ENCODE data around the gene STK11. TPM values are rescaled to one million over a fixed set of nuclear protein-coding genes. Genes with fewer than 3 reads are reported as not detected.

STK11 gene
- total RNA-seq, 3 donors from 2014 or later (not counting 1 experiment from before 2014, with no cell fraction given): 51.5 to 61.1 (median 54.0) TPM

DNA sequence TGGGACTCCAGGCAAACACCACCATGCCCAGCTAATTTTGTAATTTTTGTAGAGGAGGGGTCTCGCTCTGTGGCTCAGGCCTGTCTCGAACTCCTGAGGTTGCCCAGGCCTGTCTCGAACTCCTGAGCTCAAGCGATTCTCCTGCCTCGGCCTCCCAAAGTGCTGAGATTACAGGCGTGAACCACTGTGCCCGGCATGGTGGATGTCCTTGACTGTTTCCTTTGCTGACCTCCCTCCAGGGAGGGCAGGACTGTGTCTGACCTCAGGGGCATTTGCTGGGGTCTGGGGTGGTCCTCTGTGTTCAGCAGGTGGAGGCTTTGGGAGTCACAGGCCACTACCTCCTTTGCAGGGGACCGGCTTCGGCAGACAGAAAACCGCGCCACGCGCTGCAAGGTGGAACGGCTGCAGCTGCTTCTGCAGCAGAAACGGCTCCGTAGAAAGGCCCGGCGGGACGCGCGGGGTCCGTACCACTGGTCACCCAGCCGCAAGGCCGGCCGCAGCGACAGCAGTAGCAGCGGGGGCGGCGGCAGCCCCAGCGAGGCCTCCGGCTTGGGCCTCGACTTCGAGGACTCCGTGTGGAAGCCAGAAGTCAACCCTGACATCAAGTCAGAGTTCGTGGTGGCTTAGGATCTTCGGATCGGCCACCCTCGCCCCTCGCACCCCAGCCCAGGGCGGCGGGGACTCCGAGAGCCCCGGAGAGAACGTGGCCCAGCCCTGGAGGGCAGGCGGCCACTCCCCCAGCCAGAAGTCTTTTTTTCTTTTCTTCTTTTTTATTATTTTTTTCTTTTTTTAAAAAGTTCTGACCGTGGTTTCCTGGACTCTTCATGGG is 51.3 kb downstream of the STK11 start:
- Histone ChIP-seq H3K36me3 (ENCODE audit: control insufficient read depth, insufficient read depth, low read length) (peaks cover 45% of the 10 kb centered on the region), H3K4me3 (ENCODE audit: low read length) (no peak overlapping the region), H3K9me3 (ENCODE audit: control insufficient read depth, insufficient read depth, low read length) (no peaks in the 10 kb centered on the region), H3K4me1 (ENCODE audit: control insufficient read depth, insufficient read depth, low read length) (peaks cover 90% of the 10 kb centered on the region), H3K27ac (ENCODE audit: low read length) (peak overlapping the region; percentile 100), H3K27me3 (ENCODE audit: control insufficient read depth, insufficient read depth, low read length) (no peaks in the 10 kb centered on the region)
- H3K27ac Mint-ChIP-seq: peak overlapping the region; percentile 97 to 100
- no peak for TF ChIP-seq CTCF (IDR thresholded peaks at IDR 0.05)
- DNase-seq (peak in 1 of 2 donors; percentile 23), ATAC-seq (no peak)
- H3K9me3 Mint-ChIP-seq: no peaks in the 10 kb centered on the region
- peaks cover 24 to 65% of the 10 kb centered on the region in 2 donors for H3K4me1 Mint-ChIP-seq
- no peaks in the 10 kb centered on the region for H3K27me3 Mint-ChIP-seq (ENCODE audit: low read depth in 2 of 2)
- peak overlapping the region; percentile 89 for H3K4me3 Mint-ChIP-seq
- H3K36me3 Mint-ChIP-seq: no peaks in the 10 kb centered on the region
- 86% methylated on average over 46 of the region's 46 CpGs for WGBS (ENCODE audit: insufficient coverage)
- intact Hi-C loops (cut with micrococcal nuclease): no loop called here

DNA sequence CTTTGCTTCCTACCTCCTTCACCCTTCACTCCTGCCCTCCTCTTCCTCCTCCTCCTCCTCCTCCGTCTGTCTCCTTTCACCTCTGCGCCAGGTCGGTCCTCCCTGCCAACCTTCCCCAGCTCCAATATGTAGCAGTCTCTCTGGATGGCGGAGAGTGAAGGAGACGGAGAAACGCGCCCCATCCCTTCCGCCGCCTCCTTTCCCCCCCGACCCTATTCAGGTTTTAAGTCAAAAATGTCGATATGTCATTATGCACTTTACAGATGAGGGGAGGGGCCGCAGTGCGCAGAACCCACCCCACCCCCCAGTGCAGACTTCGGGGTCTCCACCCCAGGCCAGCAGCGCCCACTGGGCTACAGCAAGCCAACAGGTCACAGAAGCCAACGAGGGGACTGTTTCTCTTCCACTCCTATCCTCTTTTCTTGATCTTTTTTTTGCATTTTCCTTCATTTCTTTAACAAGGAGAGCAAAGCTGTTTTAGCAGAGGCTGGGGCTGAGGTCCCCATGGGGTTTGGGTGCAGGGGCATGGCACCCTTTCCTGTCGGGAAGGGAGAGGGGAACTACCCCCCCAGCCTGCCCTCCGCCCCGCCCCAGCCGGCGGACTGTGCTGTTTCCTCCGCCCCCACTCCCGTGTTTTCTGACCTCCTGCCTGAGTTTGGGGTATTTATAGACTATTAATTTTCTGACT is 52.0 kb downstream of the STK11 start:
- no peak for ATAC-seq
- TF ChIP-seq CTCF (IDR thresholded peaks at IDR 0.05): no peak
- WGBS (ENCODE audit: insufficient coverage): 67% methylated on average over 20 of the region's 23 CpGs

DNA sequence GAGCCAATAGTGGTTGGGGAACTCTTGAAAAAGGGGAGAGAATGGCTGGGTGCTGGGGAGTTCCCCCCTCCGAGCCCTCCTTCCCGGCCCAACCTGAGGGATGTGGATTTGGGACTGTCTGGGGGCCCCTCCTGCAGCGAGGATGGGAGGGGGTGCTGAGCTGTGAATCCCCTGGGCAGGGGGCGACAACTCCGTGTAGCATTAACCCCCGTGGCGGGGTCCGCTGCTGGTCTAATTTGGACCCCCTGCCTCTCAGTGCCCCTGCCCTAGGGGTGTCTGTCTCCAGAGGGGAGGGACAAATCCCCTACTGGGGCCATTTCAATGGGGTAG is 52.5 kb downstream of the STK11 start:
- no peaks in the 10 kb centered on the region for H3K27me3 ChIP-seq (ENCODE audit: control insufficient read depth, insufficient read depth, low read length)
- peaks cover 97% of the 10 kb centered on the region for H3K4me1 ChIP-seq (ENCODE audit: control insufficient read depth, insufficient read depth, low read length)
- peaks cover 33 to 66% of the 10 kb centered on the region in 2 donors for H3K4me1 Mint-ChIP-seq
- no peaks in the 10 kb centered on the region for H3K9me3 Mint-ChIP-seq
- H3K4me3 ChIP-seq (ENCODE audit: low read length): no peak overlapping the region
- ATAC-seq: no peak
- H3K27ac ChIP-seq (ENCODE audit: low read length): peak overlapping the region; percentile 100
- H3K36me3 Mint-ChIP-seq: no peaks in the 10 kb centered on the region
- intact Hi-C loops (cut with micrococcal nuclease): no loop called here
- no peaks in the 10 kb centered on the region for H3K9me3 ChIP-seq (ENCODE audit: control insufficient read depth, insufficient read depth, low read length)
- DNase-seq: no peak
- peak overlapping the region; percentile 97 to 100 for H3K27ac Mint-ChIP-seq
- no peaks in the 10 kb centered on the region for H3K27me3 Mint-ChIP-seq (ENCODE audit: low read depth in 2 of 2)
- no peak for TF ChIP-seq CTCF (IDR thresholded peaks at IDR 0.05)
- H3K36me3 ChIP-seq (ENCODE audit: control insufficient read depth, insufficient read depth, low read length): peaks cover 44% of the 10 kb centered on the region
- 78% methylated on average over 8 of the region's 8 CpGs for WGBS (ENCODE audit: insufficient coverage)
- H3K4me3 Mint-ChIP-seq: peak overlapping the region; percentile 89

More for the DNA sequence above, 52.0 kb downstream of the STK11 start:
- intact Hi-C loops (cut with micrococcal nuclease): no loop called here
- Mint-ChIP-seq H3K4me3 (peak overlapping the region; percentile 89), H3K27me3 (ENCODE audit: low read depth in 2 of 2) (no peaks in the 10 kb centered on the region), H3K4me1 (peaks cover 32 to 62% of the 10 kb centered on the region in 2 donors), H3K36me3 (no peaks in the 10 kb centered on the region), H3K27ac (peak overlapping the region; percentile 97 to 100), H3K9me3 (no peaks in the 10 kb centered on the region)
- peaks cover 97% of the 10 kb centered on the region for H3K4me1 ChIP-seq (ENCODE audit: control insufficient read depth, insufficient read depth, low read length)
- peak overlapping the region; percentile 100 for H3K27ac ChIP-seq (ENCODE audit: low read length)
- H3K9me3 ChIP-seq (ENCODE audit: control insufficient read depth, insufficient read depth, low read length): no peaks in the 10 kb centered on the region
- peaks cover 44% of the 10 kb centered on the region for H3K36me3 ChIP-seq (ENCODE audit: control insufficient read depth, insufficient read depth, low read length)
- no peak overlapping the region for H3K4me3 ChIP-seq (ENCODE audit: low read length)
- H3K27me3 ChIP-seq (ENCODE audit: control insufficient read depth, insufficient read depth, low read length): no peaks in the 10 kb centered on the region
- DNase-seq: no peak
